Naive B cell (primary cell): ENCODE results near the gene DOCK2. TPM values are rescaled to one million over a fixed set of nuclear protein-coding genes. Genes with fewer than 3 reads are reported as not detected.

Experiments
- ATAC-seq, 2 donors: fragments of 150-1000 bp; cut with Tn5 transposase; 2 replicates each; pipeline ENCODE4 v1.10.0; 2021; ENCODE audit warnings: low read depth in 2 of 2, mild to moderate bottlenecking in 2 of 2, moderate library complexity in 2 of 2
- DNase-seq: peaks from one replicate; pipeline ENCODE4 v3.0.0; 2022
- H3K27ac Mint-ChIP-seq, 6 donors: one replicate each; pipeline ENCODE4 v1.8.0; 2020 to 2022; ENCODE audit warnings: mild to moderate bottlenecking in 6 of 6, mixed read lengths in 6 of 6, moderate library complexity in 5 of 6, inconsistent platforms in 2 of 6
- H3K27me3 Mint-ChIP-seq, 3 donors: one replicate each; pipeline ENCODE4 v1.8.0; 2021 to 2022; ENCODE audit warnings: mixed read lengths in 3 of 3, mild to moderate bottlenecking in 1 of 3
- H3K36me3 Mint-ChIP-seq, 2 donors: one replicate each; pipeline ENCODE4 v1.8.0; 2020 to 2022; ENCODE audit warnings: mixed read lengths in 2 of 2, inconsistent platforms in 1 of 2, mild to moderate bottlenecking in 1 of 2
- H3K4me1 Mint-ChIP-seq, 3 donors: one replicate each; pipeline ENCODE4 v1.8.0; 2020 to 2022; ENCODE audit warnings: mixed read lengths in 3 of 3, inconsistent platforms in 1 of 3, mild to moderate bottlenecking in 1 of 3, moderate library complexity in 1 of 3
- H3K4me3 Mint-ChIP-seq, 8 donors: one replicate each; pipeline ENCODE4 v1.8.0; 2020 to 2022; ENCODE audit warnings: mild to moderate bottlenecking in 8 of 8, mixed read lengths in 8 of 8, moderate library complexity in 8 of 8, inconsistent platforms in 2 of 8
- H3K9me3 Mint-ChIP-seq, 7 donors: one replicate each; pipeline ENCODE4 v1.8.0; 2020 to 2022; ENCODE audit warnings: mixed read lengths in 7 of 7, mild to moderate bottlenecking in 5 of 7, inconsistent platforms in 2 of 7, moderate library complexity in 1 of 7
- polyA plus RNA-seq, 6 donors: library from polyadenylated mRNA; unstranded; fragments of 300-500 nt; fragmentation: Illumina TruSeq; gene quantifications; one replicate each; pipeline ENCODE4 v1.2.3, GENCODE V29; 2021; ENCODE audit warnings: low read depth in 6 of 6

The DOCK2 gene
- polyA plus RNA-seq, 6 donors from 2014 or later = 62.1 to 165 (median 106) TPM

DNA sequence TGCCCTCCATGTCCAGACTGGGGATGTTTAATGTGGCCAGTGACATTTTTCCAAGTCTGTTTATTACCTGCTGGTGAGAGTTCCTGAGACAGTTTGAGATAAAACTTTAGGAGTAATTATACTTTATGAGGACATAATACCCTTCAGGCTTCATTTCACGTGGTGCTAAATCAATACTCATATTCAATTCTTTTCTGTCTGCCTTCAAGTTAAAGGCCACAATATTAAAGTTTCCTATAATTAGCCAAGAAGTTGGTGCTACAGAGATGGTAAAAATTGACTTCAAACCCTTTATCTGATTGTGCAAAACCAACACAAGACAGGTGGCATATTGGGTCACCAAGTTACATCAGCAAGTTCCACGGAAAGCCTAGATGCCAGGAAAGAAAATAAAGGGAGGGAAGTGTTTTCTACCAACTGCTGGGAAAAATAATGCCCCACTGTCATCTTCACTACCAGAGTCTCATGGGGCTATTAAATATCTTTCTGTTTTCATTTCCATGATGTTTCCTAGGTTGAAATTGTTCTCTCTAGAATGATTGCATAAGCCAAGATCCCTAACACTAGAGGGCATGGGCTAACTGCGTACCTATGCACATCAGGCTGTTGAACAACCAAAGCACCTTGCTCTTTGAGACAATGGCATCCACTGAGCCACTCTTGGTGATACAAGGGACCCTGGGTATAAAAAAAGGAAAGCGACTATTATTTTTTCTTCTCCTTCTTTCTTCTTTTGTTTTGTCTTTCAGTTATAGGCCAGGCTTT, 274.6 kb downstream of the DOCK2 start:
- no peak for DNase-seq
- no peak for ATAC-seq
- Mint-ChIP-seq H3K4me1 (peaks cover 5 to 15% (median 5%) of the 10 kb centered on the region in 3 donors), H3K36me3 (peaks cover 4 to 8% of the 10 kb centered on the region in 2 donors), H3K27ac (no peak overlapping the region), H3K27me3 (no peaks in the 10 kb centered on the region), H3K4me3 (no peak overlapping the region), H3K9me3 (no peaks in the 10 kb centered on the region)

DNA sequence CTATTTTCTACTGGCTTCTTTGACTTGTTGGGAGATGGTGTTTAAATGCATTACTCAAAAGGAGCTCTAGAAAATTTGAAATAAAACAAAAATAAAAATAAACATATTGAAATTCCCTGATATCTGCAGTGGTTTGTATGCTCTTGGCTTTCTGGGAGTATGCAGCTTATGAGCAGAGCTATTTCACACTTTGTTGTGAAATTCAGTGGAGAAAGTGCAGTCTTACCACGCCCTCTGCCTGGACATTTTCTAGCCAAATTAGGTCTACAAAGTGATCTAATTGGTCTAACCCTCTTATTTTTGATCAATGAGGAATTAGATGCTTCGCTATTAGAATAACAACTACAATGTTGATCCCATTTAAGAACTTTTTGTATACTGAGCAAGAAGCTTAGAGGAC, 276.4 kb downstream of the DOCK2 start:
- peak overlapping the region in 2 of 6 donors; percentile 2 to 63 for H3K27ac Mint-ChIP-seq
- no peak for ATAC-seq
- H3K9me3 Mint-ChIP-seq = no peaks in the 10 kb centered on the region
- no peaks in the 10 kb centered on the region for H3K27me3 Mint-ChIP-seq
- H3K4me3 Mint-ChIP-seq = no peak overlapping the region
- DNase-seq = no peak
- peaks cover 4 to 8% of the 10 kb centered on the region in 2 donors for H3K36me3 Mint-ChIP-seq
- H3K4me1 Mint-ChIP-seq = peaks cover 2 to 15% (median 9%) of the 10 kb centered on the region in 3 donors

DNA sequence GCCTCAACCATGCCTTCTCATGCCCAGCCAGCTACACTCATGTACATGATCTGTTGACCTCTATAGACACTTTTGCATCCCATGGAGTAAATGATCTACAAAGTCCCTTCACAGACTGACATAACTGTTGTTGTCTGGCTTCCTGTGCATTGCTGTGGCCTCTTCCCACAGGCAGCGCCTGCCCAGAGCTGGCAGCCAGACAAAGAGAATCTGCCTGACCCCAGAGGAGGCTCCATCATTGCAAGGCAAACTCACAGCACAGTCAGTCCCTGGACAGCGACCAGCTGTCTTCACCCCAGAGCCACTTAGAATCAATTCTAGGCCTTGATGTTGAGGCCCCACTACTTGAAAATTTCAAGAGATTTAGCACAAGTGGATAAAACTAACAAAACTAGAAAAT, 277.7 kb downstream of the DOCK2 start:
- Mint-ChIP-seq H3K4me1 (peaks cover 2 to 15% (median 9%) of the 10 kb centered on the region in 3 donors), H3K9me3 (no peaks in the 10 kb centered on the region), H3K4me3 (no peak overlapping the region), H3K27ac (peak overlapping the region in 1 of 6 donors; percentile 49), H3K27me3 (no peaks in the 10 kb centered on the region), H3K36me3 (peaks cover 8 to 12% of the 10 kb centered on the region in 2 donors)
- DNase-seq (no peak), ATAC-seq (no peak)

DNA sequence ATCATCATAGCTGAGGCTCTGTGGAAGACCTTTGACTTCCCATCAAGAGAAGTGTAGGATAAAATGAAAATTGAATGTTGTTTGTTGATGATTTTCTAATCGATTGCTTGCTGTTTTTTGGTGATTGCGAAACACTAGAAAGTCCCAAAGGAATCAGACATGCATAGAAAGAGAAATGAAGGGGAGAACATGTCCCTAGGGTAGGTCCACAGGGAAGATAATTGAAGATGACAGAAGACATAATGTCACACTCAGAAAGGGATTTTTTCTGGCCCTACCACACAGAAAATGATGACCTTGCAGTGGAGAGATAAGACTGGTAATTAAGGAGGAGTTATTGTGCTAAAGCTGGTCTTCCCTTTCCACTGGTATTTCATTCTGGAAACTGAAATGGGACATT, 280.4 kb downstream of the DOCK2 start:
- peak overlapping the region in 1 of 8 donors; percentile 43 for H3K4me3 Mint-ChIP-seq
- no peaks in the 10 kb centered on the region for H3K27me3 Mint-ChIP-seq
- H3K36me3 Mint-ChIP-seq = peaks cover 8% of the 10 kb centered on the region in 2 donors
- no peaks in the 10 kb centered on the region for H3K9me3 Mint-ChIP-seq
- ATAC-seq = no peak
- no peak overlapping the region for H3K27ac Mint-ChIP-seq
- H3K4me1 Mint-ChIP-seq = peaks cover 2 to 15% (median 9%) of the 10 kb centered on the region in 3 donors
- no peak for DNase-seq

DNA sequence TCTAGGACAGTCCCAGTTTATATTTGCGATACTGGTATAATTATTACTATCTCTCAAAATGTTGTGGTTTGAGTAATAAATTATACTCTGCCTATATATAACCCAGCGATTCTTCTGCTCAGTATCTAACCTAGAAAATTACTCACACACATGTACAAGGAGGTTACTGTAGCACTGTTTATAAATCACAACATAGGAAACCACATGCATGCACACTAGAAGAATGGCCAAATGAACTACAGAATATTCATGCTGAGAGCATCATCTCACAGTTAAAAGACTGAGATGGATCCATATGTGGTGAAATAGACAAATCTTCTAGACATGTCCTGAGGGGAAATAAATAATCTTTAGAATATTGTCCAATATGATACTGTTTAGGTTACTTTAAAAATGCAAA, 281.2 kb downstream of the DOCK2 start:
- peaks cover 2 to 15% (median 9%) of the 10 kb centered on the region in 3 donors for H3K4me1 Mint-ChIP-seq
- no peaks in the 10 kb centered on the region for H3K27me3 Mint-ChIP-seq
- no peaks in the 10 kb centered on the region for H3K9me3 Mint-ChIP-seq
- H3K36me3 Mint-ChIP-seq = peaks cover 8% of the 10 kb centered on the region in 2 donors
- no peak for ATAC-seq
- DNase-seq = no peak
- H3K4me3 Mint-ChIP-seq = no peak overlapping the region
- H3K27ac Mint-ChIP-seq = peak overlapping the region in 3 of 6 donors; percentile 28 to 91 (median 42)

DNA sequence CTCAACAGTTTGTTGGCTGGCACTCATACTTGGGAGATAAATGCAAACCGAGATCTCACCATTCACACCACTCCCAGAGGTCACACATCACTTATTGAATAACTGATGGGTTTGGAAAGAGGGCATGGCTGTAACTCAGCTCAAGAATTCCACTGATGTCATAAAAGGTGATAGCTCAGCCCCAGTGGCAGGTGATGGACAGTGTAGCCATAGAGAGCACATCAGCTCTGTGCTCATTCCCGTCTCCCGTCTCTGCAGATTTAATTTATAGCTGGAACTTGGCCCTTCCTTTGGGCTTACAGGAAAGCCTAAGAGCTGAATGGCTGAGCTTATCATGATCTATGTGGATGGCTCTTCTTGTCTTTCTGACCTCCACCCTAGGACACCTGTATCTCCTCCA, 283.4 kb downstream of the DOCK2 start:
- H3K4me1 Mint-ChIP-seq = peaks cover 0 to 10% (median 4%) of the 10 kb centered on the region in 3 donors
- no peaks in the 10 kb centered on the region for H3K27me3 Mint-ChIP-seq
- DNase-seq (no peak), ATAC-seq (no peak)
- H3K9me3 Mint-ChIP-seq = no peaks in the 10 kb centered on the region
- peak overlapping the region in 2 of 6 donors; percentile 5 to 63 for H3K27ac Mint-ChIP-seq
- peaks cover 0 to 8% of the 10 kb centered on the region in 2 donors for H3K36me3 Mint-ChIP-seq
- H3K4me3 Mint-ChIP-seq = no peak overlapping the region

DNA sequence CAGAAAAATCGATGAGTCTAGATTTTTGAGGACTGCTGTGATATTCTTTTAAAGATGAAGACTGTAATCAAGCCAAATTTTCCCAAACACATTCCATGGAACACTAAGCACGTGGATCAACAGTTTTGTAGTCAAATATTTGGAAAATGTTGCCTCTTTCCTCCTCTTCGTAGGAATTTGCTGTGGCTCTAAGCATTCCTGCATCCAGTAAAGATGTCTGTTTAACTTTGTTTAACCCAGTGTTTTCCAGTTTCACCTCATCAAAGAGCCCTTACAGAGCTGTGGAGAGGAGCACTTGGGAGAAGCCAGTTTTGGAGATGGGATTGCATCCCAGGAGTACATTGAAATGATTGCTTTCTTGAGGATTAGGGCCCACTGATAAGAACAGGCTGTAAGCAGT, 284.3 kb downstream of the DOCK2 start:
- peaks cover 0 to 8% of the 10 kb centered on the region in 2 donors for H3K36me3 Mint-ChIP-seq
- ATAC-seq (no peak), DNase-seq (no peak)
- H3K9me3 Mint-ChIP-seq = no peaks in the 10 kb centered on the region
- H3K27me3 Mint-ChIP-seq = no peaks in the 10 kb centered on the region
- peaks cover 0 to 10% (median 6%) of the 10 kb centered on the region in 3 donors for H3K4me1 Mint-ChIP-seq
- H3K4me3 Mint-ChIP-seq = no peak overlapping the region
- peak overlapping the region in 1 of 6 donors; percentile 49 for H3K27ac Mint-ChIP-seq

DNA sequence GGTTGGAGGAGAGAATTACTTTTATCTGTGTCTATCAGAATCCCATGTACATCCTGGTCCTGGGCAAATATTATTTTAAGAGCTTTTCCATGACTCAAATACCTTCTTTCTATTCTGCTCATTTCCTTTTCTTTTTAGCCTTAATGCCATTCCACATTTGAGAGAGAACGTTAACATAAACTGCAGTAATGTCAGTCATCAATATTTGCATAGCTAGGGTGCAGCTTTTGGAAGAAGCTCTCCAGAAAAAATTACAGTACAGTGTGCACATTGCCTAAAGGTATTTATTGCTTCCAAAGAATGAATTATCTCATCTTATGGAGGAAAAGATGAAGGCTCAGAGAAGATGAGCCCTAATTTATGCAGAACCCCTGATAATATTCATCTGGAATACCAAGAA, 284.9 kb downstream of the DOCK2 start:
- DNase-seq = no peak
- Mint-ChIP-seq H3K9me3 (no peaks in the 10 kb centered on the region), H3K27ac (peak overlapping the region in 1 of 6 donors; percentile 49), H3K27me3 (no peaks in the 10 kb centered on the region), H3K36me3 (peaks cover 0 to 11% of the 10 kb centered on the region in 2 donors), H3K4me1 (peaks cover 0 to 10% (median 7%) of the 10 kb centered on the region in 3 donors), H3K4me3 (no peak overlapping the region)
- no peak for ATAC-seq

DNA sequence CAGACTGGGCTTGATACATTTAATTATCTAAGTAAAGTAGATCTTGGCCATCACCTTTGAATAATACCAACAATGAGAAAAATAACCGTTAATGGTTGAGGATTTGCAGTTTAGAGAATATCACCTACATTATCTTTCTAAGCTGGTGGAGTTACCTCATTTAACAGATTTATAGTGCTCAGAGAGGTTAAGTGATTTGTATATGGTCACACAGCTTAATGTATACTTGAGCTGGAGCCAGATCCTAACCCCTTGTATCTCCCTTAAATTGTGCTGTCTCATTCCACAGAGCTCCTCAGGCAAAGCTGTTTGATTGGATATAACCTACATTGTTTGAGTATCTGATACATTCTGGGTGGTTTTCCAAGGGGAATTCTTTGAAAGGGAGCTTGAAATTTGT, 285.4 kb downstream of the DOCK2 start:
- Mint-ChIP-seq H3K27me3 (no peaks in the 10 kb centered on the region), H3K9me3 (peaks cover 0 to 2% (median 0%) of the 10 kb centered on the region in 7 donors), H3K4me3 (no peak overlapping the region), H3K4me1 (peaks cover 0 to 11% (median 8%) of the 10 kb centered on the region in 3 donors), H3K36me3 (peaks cover 0 to 14% of the 10 kb centered on the region in 2 donors), H3K27ac (no peak overlapping the region)
- DNase-seq (no peak), ATAC-seq (no peak)

DNA sequence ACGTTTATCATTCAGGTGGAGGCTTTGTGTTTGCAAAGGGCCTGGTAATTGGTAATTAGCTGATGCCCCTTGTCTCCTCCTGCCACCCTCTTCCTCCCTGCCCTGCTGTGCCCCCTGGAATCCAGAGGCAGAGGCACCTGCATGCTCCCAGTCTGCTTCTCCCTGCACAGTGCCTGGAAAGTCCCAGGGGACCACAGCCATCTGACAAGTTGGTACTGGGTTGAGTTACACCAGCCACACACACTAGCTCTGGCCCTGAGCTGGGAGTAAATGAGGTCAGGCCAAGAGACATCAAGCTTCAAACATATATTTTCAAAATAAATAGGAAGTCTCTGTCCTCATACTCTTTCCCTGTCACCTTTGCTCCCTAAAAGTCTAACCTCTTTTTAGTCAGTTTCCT, 286.9 kb downstream of the DOCK2 start:
- no peak overlapping the region for H3K4me3 Mint-ChIP-seq
- no peak for ATAC-seq
- H3K36me3 Mint-ChIP-seq = peaks cover 0 to 18% of the 10 kb centered on the region in 2 donors
- H3K9me3 Mint-ChIP-seq = peaks cover 0 to 2% (median 0%) of the 10 kb centered on the region in 7 donors
- no peaks in the 10 kb centered on the region for H3K27me3 Mint-ChIP-seq
- peaks cover 5 to 14% (median 9%) of the 10 kb centered on the region in 3 donors for H3K4me1 Mint-ChIP-seq
- peak overlapping the region in 2 of 6 donors; percentile 12 to 23 for H3K27ac Mint-ChIP-seq
- DNase-seq = no peak

DNA sequence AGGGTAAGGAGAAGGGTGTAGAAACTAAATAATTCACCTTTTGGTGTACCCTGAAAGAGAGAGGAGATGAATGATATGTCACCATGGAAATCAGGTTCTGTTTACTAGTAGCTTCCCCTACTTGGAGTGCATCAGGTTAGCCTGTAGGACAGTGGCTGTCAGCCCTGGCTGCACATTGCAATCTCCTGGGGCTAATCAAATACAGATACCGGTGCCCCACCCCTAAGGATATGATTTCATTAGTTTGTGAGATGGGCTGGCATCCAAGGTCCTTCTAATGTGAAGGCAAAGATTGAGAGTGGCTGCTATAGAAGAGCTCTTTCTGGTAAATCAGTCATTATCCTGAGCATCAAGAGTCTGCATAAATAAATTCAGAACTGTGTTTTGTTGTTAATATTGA, 296.1 kb downstream of the DOCK2 start:
- ATAC-seq (no peak), DNase-seq (no peak)
- H3K4me1 Mint-ChIP-seq = peaks cover 37 to 56% (median 47%) of the 10 kb centered on the region in 3 donors
- no peaks in the 10 kb centered on the region for H3K27me3 Mint-ChIP-seq
- peak overlapping the region in 5 of 6 donors; percentile 22 to 79 (median 39) for H3K27ac Mint-ChIP-seq
- peaks cover 15 to 24% of the 10 kb centered on the region in 2 donors for H3K36me3 Mint-ChIP-seq
- H3K4me3 Mint-ChIP-seq = peak overlapping the region in 1 of 8 donors; percentile 23
- no peaks in the 10 kb centered on the region for H3K9me3 Mint-ChIP-seq

DNA sequence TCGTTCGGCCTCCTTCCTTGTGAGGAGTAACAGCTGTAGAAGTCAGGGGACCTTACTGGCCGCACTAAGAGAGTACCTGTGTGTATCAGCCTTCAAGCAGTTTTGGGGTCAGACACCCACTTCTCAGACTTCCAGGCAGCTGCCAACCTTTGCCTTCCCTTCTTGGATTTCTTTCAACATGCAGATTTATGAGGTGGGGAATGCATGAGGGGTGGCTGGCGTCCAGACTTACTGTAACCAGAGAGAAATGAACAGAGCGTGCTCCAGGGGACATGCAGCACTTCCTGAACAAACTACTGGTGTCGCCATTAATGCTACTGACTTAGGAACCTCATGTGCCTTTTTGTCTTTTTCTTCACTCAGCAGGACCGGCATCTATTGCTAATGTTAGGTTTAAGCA, 296.5 kb downstream of the DOCK2 start:
- peaks cover 15 to 22% of the 10 kb centered on the region in 2 donors for H3K36me3 Mint-ChIP-seq
- peaks cover 33 to 53% (median 43%) of the 10 kb centered on the region in 3 donors for H3K4me1 Mint-ChIP-seq
- peak overlapping the region in 2 of 6 donors; percentile 56 to 62 for H3K27ac Mint-ChIP-seq
- no peak for DNase-seq
- H3K4me3 Mint-ChIP-seq = no peak overlapping the region
- H3K27me3 Mint-ChIP-seq = no peaks in the 10 kb centered on the region
- no peaks in the 10 kb centered on the region for H3K9me3 Mint-ChIP-seq
- ATAC-seq = no peak

DNA sequence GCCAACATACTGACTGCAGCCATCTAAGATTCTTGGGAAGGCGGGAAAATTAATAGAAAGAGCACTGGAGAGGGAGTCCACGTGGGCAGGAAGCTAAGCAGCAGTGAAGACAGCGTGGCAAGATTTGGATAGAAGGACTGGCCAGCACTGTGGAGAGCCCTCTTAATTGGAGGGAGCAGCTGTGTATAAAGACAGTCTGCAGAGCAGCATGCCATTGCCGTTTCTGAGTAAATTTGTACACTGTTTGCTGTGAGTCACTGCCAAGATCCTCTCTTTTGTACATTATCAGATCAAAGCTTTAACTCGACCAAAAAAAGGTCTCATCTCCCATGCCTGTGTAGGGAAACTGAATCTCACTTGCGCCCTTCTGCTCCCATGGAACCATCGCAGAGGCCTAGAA, 297.9 kb downstream of the DOCK2 start:
- Mint-ChIP-seq H3K27me3 (no peaks in the 10 kb centered on the region), H3K4me3 (no peak overlapping the region), H3K27ac (peak overlapping the region in 5 of 6 donors; percentile 17 to 92 (median 75)), H3K36me3 (peaks cover 15 to 26% of the 10 kb centered on the region in 2 donors), H3K9me3 (no peaks in the 10 kb centered on the region), H3K4me1 (peaks cover 33 to 53% (median 43%) of the 10 kb centered on the region in 3 donors)
- DNase-seq (no peak), ATAC-seq (no peak)

DNA sequence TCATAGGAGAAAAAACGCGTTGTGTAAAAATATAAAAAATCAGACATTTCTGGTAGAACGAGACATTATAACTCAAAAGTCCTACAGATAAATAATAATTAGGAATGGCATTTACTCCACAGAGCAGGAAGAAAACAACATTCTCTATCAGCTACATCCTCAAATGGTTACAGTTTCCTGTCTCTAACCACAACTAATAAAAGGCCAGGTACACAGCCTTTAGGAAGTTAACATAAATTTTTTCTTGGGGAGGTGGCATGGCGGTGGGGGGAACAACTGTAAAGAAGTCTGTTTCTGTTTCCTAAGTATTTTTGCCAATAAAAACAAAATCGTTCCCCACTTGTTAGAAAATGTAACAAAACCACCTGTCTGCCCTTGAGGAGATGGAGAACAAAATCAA, 298.7 kb downstream of the DOCK2 start:
- DNase-seq = no peak
- Mint-ChIP-seq H3K27me3 (no peaks in the 10 kb centered on the region), H3K36me3 (peaks cover 15 to 22% of the 10 kb centered on the region in 2 donors), H3K4me1 (peaks cover 33 to 52% (median 36%) of the 10 kb centered on the region in 3 donors), H3K9me3 (no peaks in the 10 kb centered on the region), H3K27ac (peak overlapping the region in 4 of 6 donors; percentile 11 to 92 (median 70)), H3K4me3 (peak overlapping the region in 3 of 8 donors; percentile 0 to 22 (median 13))
- ATAC-seq = no peak
